Measurements from ENCODE around the gene C19orf25.

- TF ChIP-seq POLR2A (IDR thresholded peaks at IDR 0.05; ENCODE audit: low read depth, low read length) (no peak), POLR2AphosphoS5 (IDR thresholded peaks at IDR 0.05; ENCODE audit: low read depth, low read length) (no peak), TAF1 (IDR thresholded peaks at IDR 0.05; ENCODE audit: low read depth, low read length) (no peak)
Observed at GRCh38 chr19:1513499-1514294, 34.7 kb upstream of the C19orf25 start.
